Adrenal gland (tissue), 12 donors: ENCODE measurements around the gene WWP2. TPM values are rescaled to one million over a fixed set of nuclear protein-coding genes. Genes with fewer than 3 reads are reported as not detected.
A peak's percentile ranks its signal among the peaks of the same experiment; 100 is the strongest.

Experiments used
- DNase-seq, 7 donors: peaks; one replicate each; pipeline ENCODE4 v3.0.0-alpha.2; 2019 to 2020
- H3K27ac ChIP-seq, 5 donors: fragments of 200-600 bp; sonication (generic) in 4 of 5; 1 replicate in 3 of 5; 2 replicates in 2 of 5; pipeline versions ENCODE4 v1.5.1 to v1.8.0; 2016 to 2020; ENCODE audit warnings: mild to moderate bottlenecking in 1 of 5
- H3K27me3 ChIP-seq: fragments of 200-600 bp; 2 replicates; pipeline ENCODE4 v1.8.0; 2021
- H3K36me3 ChIP-seq, 2 donors: fragments of 200-600 bp; replicated peaks in 1 of 2; 1 replicate in 1 of 2; 2 replicates in 1 of 2; pipeline versions ENCODE4 v1.5.1 to v1.8.0; 2018 to 2022
- H3K4me1 ChIP-seq, 2 donors: fragments of 200-600 bp; replicated peaks in 1 of 2; 1 replicate in 1 of 2; 2 replicates in 1 of 2; pipeline versions ENCODE4 v1.5.1 to v1.8.0; 2018 to 2021
- H3K4me3 ChIP-seq, 4 donors: fragments of 200-600 bp; sonication (generic) in 3 of 4; one replicate each; pipeline ENCODE4 v1.5.1; 2016 to 2018
- H3K9me3 ChIP-seq, 3 donors: fragments of 200-600 bp; sonication (generic) in 1 of 3; replicated peaks in 1 of 3; 1 replicate in 2 of 3; 2 replicates in 1 of 3; pipeline versions ENCODE4 v1.5.1 to v1.8.0; 2016 to 2021
- CTCF ChIP-seq, 6 experiments: fragments of 450-650 bp in 4 of 6; fragments of 200-600 bp in 2 of 6; sonication (generic) in 1 of 6; IDR thresholded peaks; 1 replicate in 5 of 6; 2 replicates in 1 of 6; pipeline versions ENCODE4 v1.5.1 to v1.8.0; 2016 to 2021; ENCODE audit warnings: antibody characterized with exemption in 6 of 6, mild to moderate bottlenecking in 2 of 6, moderate library complexity in 1 of 6
- POLR2A ChIP-seq, 2 donors: fragments of 450-650 bp; IDR thresholded peaks; one replicate each; pipeline ENCODE4 v1.6.1; 2017; ENCODE audit warnings: antibody characterized with exemption in 2 of 2, mild to moderate bottlenecking in 2 of 2, moderate library complexity in 1 of 2
- WGBS, 4 donors: extraction: QIAGEN DNeasy Blood & Tissue Kit in 2 of 4; methylation state at CpG; one replicate each; pipeline versions ENCODE4 v1.1.5 to v1.1.7; 2013 to 2017; 5-methylcytosine and 5-hydroxymethylcytosine counted together
- intact Hi-C, 2 donors: fragments of 100-400 bp; cut with DNase I; formaldehyde crosslinking; loops; one replicate each; pipeline versions ENCODE4 v1.14.1 to v1.15.0; 2022 to 2023
- polyA plus RNA-seq, 3 donors: library from polyadenylated mRNA; stranded (reverse); fragments of 200-250 nt in 2 of 3; fragments of 350-450 nt in 1 of 3; fragmentation: Illumina TruSeq in 1 of 3; extraction: RNeasy Lipid Tissue Mini Kit (QIAGEN cat#74804) in 1 of 3; gene quantifications; one replicate each; pipeline ENCODE4 v1.2.3, GENCODE V29; 2013 to 2014
- total RNA-seq, 9 donors: library from RNA; depleted of rRNA in 4 of 9; stranded (reverse); fragments of >200 nt in 4 of 9; fragments of 120-200 nt in 1 of 9; fragmentation: NEBNext Ultra II Directional in 1 of 9; extraction: Animal tissue kit (Norgen Biotek cat#: 25700) in 1 of 9; gene quantifications; one replicate each; pipeline versions ENCODE4 v1.1.0 to v1.2.4, GENCODE V29; 2013 to 2023
- donor health status: healthy with polysubstance abuse.
- donor health status: Bipolar disorder and iron deficiency.
- donor health status: DM: yes; HTN: yes; CAD: no.
- donor health status: DM: no; HTN: no; CAD: no.
- donor health status: DM: no; HTN: no; CAD: no.
- donor health status: DM: yes; HTN: yes; CAD: no.

The WWP2 gene
- total and polyA plus RNA-seq, 12 donors = 28.3 to 99.8 (median 72.0) TPM

GRCh38 chr16:69827524-69827923 is 65.4 kb downstream of the WWP2 start:
- Histone ChIP-seq H3K36me3 (no peaks in the 10 kb centered on the region), H3K9me3 (no peaks in the 10 kb centered on the region), H3K27me3 (no peaks in the 10 kb centered on the region), H3K4me1 (peaks cover 29 to 36% of the 10 kb centered on the region in 2 donors), H3K4me3 (no peak overlapping the region), H3K27ac (peak overlapping the region in 1 of 5 donors; percentile 6)
- intact Hi-C loops = no loop called here
- WGBS, 4 donors = 83 to 89% (median 86%) methylated on average over 5 of the region's 5 CpGs
- TF ChIP-seq CTCF (IDR thresholded peaks at IDR 0.05) (no peak), POLR2A (IDR thresholded peaks at IDR 0.05) (no peak)
- DNase-seq = peak in 2 of 7 donors; percentile 6 to 81

GRCh38 chr16:69829338-69829737 is 67.2 kb downstream of the WWP2 start:
- Histone ChIP-seq H3K4me3 (peak overlapping the region in 1 of 4 donors; percentile 11), H3K27ac (peak overlapping the region in 1 of 5 donors; percentile 3), H3K36me3 (no peaks in the 10 kb centered on the region), H3K9me3 (no peaks in the 10 kb centered on the region), H3K27me3 (no peaks in the 10 kb centered on the region), H3K4me1 (peaks cover 35 to 44% of the 10 kb centered on the region in 2 donors)
- DNase-seq = no peak
- 88 to 94% (median 92%) methylated on average over 1 of the region's 1 CpG for WGBS, 4 donors
- intact Hi-C loops = no loop called here
- no peak for TF ChIP-seq CTCF (IDR thresholded peaks at IDR 0.05)
- TF ChIP-seq POLR2A (IDR thresholded peaks at IDR 0.05) = no peak

- Histone ChIP-seq H3K4me1 (peaks cover 32 to 39% of the 10 kb centered on the region in 2 donors), H3K36me3 (no peaks in the 10 kb centered on the region), H3K4me3 (no peak overlapping the region), H3K9me3 (no peaks in the 10 kb centered on the region), H3K27me3 (no peaks in the 10 kb centered on the region), H3K27ac (peak overlapping the region in 3 of 5 donors; percentile 71 to 80 (median 79))
- TF ChIP-seq POLR2A (IDR thresholded peaks at IDR 0.05) = no peak
- no peak for TF ChIP-seq CTCF (IDR thresholded peaks at IDR 0.05)
- DNase-seq = no peak
- intact Hi-C loops = no loop called here
- 97 to 100% (median 98%) methylated on average over 5 of the region's 5 CpGs for WGBS, 4 donors
These were observed 68.0 kb downstream of the WWP2 start for GRCh38 chr16:69830146-69830533.

- peak overlapping the region in 4 of 5 donors; percentile 15 to 80 (median 75) for H3K27ac ChIP-seq
- H3K27me3 ChIP-seq = no peaks in the 10 kb centered on the region
- no peaks in the 10 kb centered on the region for H3K36me3 ChIP-seq
- no peak for DNase-seq
- peaks cover 32 to 39% of the 10 kb centered on the region in 2 donors for H3K4me1 ChIP-seq
- H3K9me3 ChIP-seq = no peaks in the 10 kb centered on the region
- WGBS, 4 donors = 67 to 75% (median 71%) methylated on average over 10 of the region's 10 CpGs
- intact Hi-C loops = no loop called here
- TF ChIP-seq CTCF (IDR thresholded peaks at IDR 0.05) = no peak
- no peak for TF ChIP-seq POLR2A (IDR thresholded peaks at IDR 0.05)
- H3K4me3 ChIP-seq = no peak overlapping the region
These were observed 68.5 kb downstream of the WWP2 start for GRCh38 chr16:69830534-69831211.
